Breast epithelium (tissue), 3 donors: ENCODE data around the gene NDUFAF8.

ENCODE experiments used
- POLR2A ChIP-seq: fragments of 450-650 bp; IDR thresholded peaks from one replicate; pipeline ENCODE4 v1.6.1; 2016; ENCODE audit warnings: antibody characterized with exemption, mild to moderate bottlenecking, moderate library complexity
- POLR2AphosphoS5 ChIP-seq, 3 donors: sonication (generic); formaldehyde crosslinking; IDR thresholded peaks; one replicate each; pipeline ENCODE4 v1.6.1; 2017; ENCODE audit warnings: antibody characterized with exemption in 3 of 3
- TF ChIP-seq, protein P1 (sequence below), 3 donors: fragments of 450-650 bp; IDR thresholded peaks; one replicate each; pipeline ENCODE4 v1.5.1; 2016 to 2017; ENCODE audit warnings: antibody characterized with exemption in 3 of 3, mild to moderate bottlenecking in 3 of 3, moderate library complexity in 3 of 3

DNA sequence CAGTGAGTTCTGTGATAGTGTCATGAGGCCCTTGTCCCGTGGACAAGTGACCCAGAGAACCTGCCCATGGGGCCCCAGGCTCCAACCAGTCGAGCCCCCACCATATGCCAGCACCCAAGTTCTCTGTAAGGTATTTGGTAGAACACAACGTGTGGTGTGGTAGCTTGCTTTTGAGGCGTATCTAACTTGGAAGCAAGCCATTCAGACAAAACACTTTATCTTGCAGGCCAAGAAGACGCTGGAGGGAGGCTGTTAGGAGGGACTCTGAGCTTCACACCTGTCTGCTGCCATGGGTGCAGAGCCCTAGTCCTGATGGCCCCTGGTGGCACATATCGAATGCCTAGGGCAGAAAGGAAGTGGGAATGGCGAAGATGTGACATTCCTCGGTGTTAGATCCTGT is 1.6 kb downstream of the NDUFAF8 start:
- TF ChIP-seq POLR2A = no peak
- TF ChIP-seq, protein P1, sequence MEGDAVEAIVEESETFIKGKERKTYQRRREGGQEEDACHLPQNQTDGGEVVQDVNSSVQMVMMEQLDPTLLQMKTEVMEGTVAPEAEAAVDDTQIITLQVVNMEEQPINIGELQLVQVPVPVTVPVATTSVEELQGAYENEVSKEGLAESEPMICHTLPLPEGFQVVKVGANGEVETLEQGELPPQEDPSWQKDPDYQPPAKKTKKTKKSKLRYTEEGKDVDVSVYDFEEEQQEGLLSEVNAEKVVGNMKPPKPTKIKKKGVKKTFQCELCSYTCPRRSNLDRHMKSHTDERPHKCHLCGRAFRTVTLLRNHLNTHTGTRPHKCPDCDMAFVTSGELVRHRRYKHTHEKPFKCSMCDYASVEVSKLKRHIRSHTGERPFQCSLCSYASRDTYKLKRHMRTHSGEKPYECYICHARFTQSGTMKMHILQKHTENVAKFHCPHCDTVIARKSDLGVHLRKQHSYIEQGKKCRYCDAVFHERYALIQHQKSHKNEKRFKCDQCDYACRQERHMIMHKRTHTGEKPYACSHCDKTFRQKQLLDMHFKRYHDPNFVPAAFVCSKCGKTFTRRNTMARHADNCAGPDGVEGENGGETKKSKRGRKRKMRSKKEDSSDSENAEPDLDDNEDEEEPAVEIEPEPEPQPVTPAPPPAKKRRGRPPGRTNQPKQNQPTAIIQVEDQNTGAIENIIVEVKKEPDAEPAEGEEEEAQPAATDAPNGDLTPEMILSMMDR (IDR thresholded peaks at IDR 0.05) = no peak
- TF ChIP-seq POLR2AphosphoS5 (IDR thresholded peaks at IDR 0.05) = no peak
